GM18873 (cell line): ENCODE results near the gene SPRYD3.

Experiments used
- ATAC-seq: cut with Tn5 transposase; IDR thresholded peaks from one replicate; pipeline ENCODE4 v1.9.1; 2021; ENCODE audit warnings: mild to moderate bottlenecking, moderate library complexity, moderate number of reproducible peaks; ENCODE audit not compliant: unreplicated experiment, low FRiP score

Gene SPRYD3

DNA sequence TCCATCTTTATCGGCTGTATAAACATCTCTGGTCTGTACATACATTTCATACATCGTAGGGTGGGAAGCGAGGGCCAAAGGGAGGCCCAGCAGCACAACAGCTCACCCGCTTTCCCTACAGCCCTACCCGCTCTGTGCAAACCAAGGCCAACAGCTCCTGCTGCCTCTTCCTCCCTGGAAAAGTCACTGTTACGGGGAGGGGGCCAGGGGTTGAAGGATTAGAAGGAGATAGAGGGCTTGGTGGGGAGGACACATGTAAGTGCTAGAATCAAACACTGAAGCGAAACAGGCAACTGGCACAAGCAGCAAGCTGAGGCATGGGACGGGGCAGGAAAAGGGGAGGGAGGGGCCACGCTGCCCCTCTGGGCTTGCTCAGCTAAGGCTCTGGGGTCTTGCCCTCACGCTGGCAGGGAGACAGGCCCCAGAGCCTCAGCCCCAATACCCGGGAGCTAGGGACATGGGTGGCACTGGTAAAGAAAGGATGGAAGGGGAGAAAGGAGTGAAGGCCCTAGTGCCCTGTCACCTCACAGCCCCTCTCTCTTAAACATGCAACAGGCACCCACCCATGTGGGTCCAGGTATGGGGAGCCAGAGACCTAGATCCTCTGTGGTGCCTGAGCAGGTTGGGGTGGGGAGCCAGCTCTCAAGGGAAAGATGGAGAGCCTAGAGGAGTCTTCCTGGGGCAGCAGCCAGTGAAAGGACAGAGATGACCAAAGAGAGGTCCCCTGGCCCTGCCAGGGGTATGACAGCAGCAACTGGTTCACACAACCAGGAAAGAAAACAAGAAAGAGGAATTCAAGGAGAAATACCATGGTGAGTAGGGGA is 14.4 kb downstream of the SPRYD3 start:
- ATAC-seq = no peak

- ATAC-seq = no peak
These were observed 15.2 kb downstream of the SPRYD3 start for GRCh38 chr12:53063708-53064612.

DNA sequence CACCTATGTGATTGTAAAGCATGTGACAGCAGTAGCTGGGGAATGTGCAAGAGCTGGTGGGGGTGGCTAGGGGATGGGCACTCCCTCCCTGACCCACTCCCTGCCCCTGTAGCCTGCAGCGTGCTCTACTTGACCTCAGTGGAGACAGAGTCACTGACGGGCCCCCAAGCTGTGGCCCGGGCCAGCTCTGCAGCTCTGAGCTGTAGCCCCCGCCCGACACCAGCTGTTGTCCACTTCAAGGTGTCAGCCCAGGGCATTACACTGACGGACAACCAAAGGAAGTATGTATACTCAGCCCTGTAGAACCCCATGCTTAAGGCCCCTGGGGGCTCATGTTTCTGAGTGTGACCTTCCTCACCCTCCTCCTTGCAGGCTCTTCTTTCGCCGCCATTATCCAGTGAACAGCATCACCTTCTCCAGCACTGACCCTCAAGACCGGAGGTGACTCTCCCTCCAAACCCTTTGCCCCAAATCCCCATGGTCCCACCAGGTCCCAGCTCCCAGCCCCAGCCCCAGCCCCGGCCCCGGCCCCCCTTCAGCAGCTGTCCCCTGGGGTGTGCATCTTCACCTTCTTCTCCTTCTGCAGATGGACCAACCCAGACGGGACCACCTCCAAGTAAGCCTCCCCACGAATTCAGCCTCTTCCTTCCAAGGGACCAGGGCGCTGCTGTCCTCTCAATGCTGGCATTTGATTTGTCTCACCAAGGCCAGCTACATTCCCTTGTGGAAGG is 16.0 kb downstream of the SPRYD3 start:
- ATAC-seq = no peak

GRCh38 chr12:53062011-53062961 is 16.9 kb downstream of the SPRYD3 start:
- ATAC-seq = no peak

- ATAC-seq = no peak
These were observed 17.7 kb downstream of the SPRYD3 start for GRCh38 chr12:53061404-53062010.

GRCh38 chr12:53060721-53061276 is 18.4 kb downstream of the SPRYD3 start:
- ATAC-seq = no peak

- no peak for ATAC-seq
These were observed 19.0 kb downstream of the SPRYD3 start for GRCh38 chr12:53060064-53060720.

GRCh38 chr12:53059434-53060063 is 19.6 kb downstream of the SPRYD3 start:
- ATAC-seq = no peak

DNA sequence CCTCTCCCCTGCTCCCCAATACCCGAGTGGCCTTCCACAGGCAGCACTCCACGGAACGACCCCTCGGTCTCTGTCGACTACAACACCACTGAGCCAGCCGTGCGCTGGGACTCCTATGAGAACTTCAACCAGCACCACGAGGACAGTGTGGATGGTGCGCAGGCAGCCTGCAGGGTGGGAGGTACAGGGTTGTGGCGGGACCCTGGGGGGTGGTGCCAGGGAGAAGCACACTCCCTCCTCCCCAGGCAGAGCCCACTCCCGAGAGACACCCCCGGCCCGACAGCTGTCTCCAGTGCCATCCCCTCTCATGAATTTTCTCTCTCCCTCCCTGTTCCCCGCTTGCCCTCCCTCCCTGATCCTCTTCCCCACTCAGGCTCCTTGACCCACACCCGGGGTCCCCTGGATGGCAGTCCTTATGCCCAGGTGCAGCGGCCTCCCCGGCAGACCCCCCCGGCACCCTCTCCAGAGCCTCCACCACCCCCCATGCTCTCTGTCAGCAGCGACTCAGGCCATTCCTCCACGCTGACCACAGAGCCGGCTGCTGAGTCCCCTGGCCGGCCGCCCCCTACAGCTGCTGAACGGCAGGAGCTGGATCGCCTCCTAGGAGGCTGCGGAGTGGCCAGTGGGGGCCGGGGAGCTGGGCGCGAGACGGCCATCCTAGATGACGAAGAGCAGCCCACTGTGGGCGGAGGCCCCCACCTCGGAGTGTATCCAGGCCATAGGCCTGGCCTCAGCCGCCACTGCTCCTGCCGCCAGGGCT is 20.3 kb downstream of the SPRYD3 start:
- no peak for ATAC-seq

GRCh38 chr12:53057816-53058500 is 21.2 kb downstream of the SPRYD3 start:
- no peak for ATAC-seq

DNA sequence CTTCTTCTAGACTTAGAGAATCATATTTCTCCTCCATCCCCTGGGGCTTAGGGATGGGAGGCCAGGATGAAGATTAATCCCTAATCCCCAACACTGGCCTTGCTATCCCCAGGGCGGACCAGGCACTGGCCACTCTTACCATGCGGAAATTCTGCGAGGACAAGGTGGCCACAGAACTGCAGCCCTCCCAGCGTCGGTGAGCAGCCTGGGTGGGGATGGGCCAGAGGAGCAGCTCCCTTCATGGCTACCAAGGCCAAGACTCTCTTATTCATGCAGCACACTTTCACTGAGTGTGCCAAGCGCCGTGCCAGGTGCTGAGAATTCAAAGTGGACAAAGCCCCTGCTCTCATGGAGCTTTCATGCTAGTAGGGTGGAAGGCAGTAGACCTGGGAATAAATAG is 22.3 kb downstream of the SPRYD3 start:
- no peak for ATAC-seq

GRCh38 chr12:53056296-53056695 is 22.9 kb downstream of the SPRYD3 start:
- no peak for ATAC-seq

GRCh38 chr12:53055471-53056266 is 23.5 kb downstream of the SPRYD3 start:
- ATAC-seq = no peak

- peak; percentile 80 for ATAC-seq
These were observed 24.9 kb downstream of the SPRYD3 start for GRCh38 chr12:53054112-53054878.
